HEK293 (cell line): ENCODE results near the gene SLC45A2.

Source experiments
- CTCF ChIA-PET: fragments of 350-600 bp; formaldehyde crosslinking; extraction: SDS; loops from one replicate; lab custom pipeline; 2021; ENCODE audit warnings: antibody characterized with exemption; lab: Yijun Ruan, JAX
- POLR2A ChIA-PET: fragments of 300-600 bp; formaldehyde crosslinking; extraction: SDS; loops from one replicate; lab custom pipeline; 2020; ENCODE audit warnings: antibody characterized with exemption, inconsistent platforms; lab: Yijun Ruan, JAX
- H3K27ac ChIP-seq: fragments of 200-500 bp; sonication (Bioruptor generic); 2 replicates; pipeline ENCODE4 v1.5.1; 2014; ENCODE audit warnings: low read depth, low read length, control low read depth, inconsistent platforms; ENCODE audit errors: extremely low read depth
- H3K36me3 ChIP-seq, 2 experiments: fragments of 200-500 bp in 1 of 2; sonication (Bioruptor generic) in 1 of 2; 1 replicate in 1 of 2; 2 replicates in 1 of 2; pipeline ENCODE4 v1.5.1; 2014 to 2017; ENCODE audit warnings: inconsistent platforms in 2 of 2, low read length in 2 of 2; ENCODE audit not compliant: control insufficient read depth in 2 of 2, insufficient read depth in 1 of 2
- H3K4me1 ChIP-seq: fragments of 200-500 bp; sonication (Bioruptor generic); 2 replicates; pipeline ENCODE4 v1.5.1; 2014; ENCODE audit warnings: mild to moderate bottlenecking, low read length, inconsistent platforms; ENCODE audit not compliant: control insufficient read depth, insufficient read depth
- H3K4me3 ChIP-seq: 2 replicates; pipeline ENCODE4 v1.5.1; 2011; ENCODE audit warnings: low read depth, mild to moderate bottlenecking, control low read depth, low read length, moderate library complexity
- H3K9me3 ChIP-seq: fragments of 200-500 bp; sonication (Bioruptor generic); 2 replicates; pipeline ENCODE4 v1.5.1; 2014; ENCODE audit warnings: low read depth, low read length, inconsistent platforms; ENCODE audit not compliant: control insufficient read depth, insufficient read depth
- GLI2 ChIP-seq: fragments of 450-650 bp; formaldehyde crosslinking; IDR thresholded peaks from 2 replicates; pipeline ENCODE4; 2017; ENCODE audit warnings: missing biosample characterization, missing genetic modification characterization, low read depth, borderline replicate concordance
- GLI4 ChIP-seq: fragments of 450-650 bp; formaldehyde crosslinking; IDR thresholded peaks from 2 replicates; pipeline ENCODE4 v1.5.1; 2016; ENCODE audit warnings: missing biosample characterization, missing genetic modification characterization
- GLIS2 ChIP-seq: fragments of 450-650 bp; formaldehyde crosslinking; IDR thresholded peaks from 2 replicates; pipeline ENCODE4 v1.5.1; 2016; ENCODE audit warnings: missing biosample characterization, missing genetic modification characterization
- KLF10 ChIP-seq: fragments of 450-650 bp; IDR thresholded peaks from 2 replicates; pipeline ENCODE4 v1.5.1; 2018; ENCODE audit warnings: missing biosample characterization, mild to moderate bottlenecking, missing genetic modification characterization
- PRDM1 ChIP-seq: fragments of 450-650 bp; formaldehyde crosslinking; IDR thresholded peaks from 2 replicates; pipeline ENCODE4; 2016; ENCODE audit warnings: missing biosample characterization, missing genetic modification characterization
- SP7 ChIP-seq: fragments of 450-650 bp; formaldehyde crosslinking; IDR thresholded peaks from 2 replicates; pipeline ENCODE4 v1.5.1; 2016; ENCODE audit warnings: missing biosample characterization, missing genetic modification characterization
- ZBTB1 ChIP-seq: fragments of 450-650 bp; formaldehyde crosslinking; IDR thresholded peaks from 2 replicates; pipeline ENCODE4 v1.5.1; 2016; ENCODE audit warnings: missing biosample characterization, missing genetic modification characterization
- ZBTB17 ChIP-seq: fragments of 450-650 bp; formaldehyde crosslinking; IDR thresholded peaks from 2 replicates; pipeline ENCODE4 v1.5.1; 2016; ENCODE audit warnings: missing biosample characterization, missing genetic modification characterization
- ZBTB48 ChIP-seq: fragments of 450-650 bp; formaldehyde crosslinking; IDR thresholded peaks from 2 replicates; pipeline ENCODE4 v1.5.1; 2016; ENCODE audit warnings: missing biosample characterization, missing genetic modification characterization
- ZNF132 ChIP-seq: fragments of 450-650 bp; formaldehyde crosslinking; IDR thresholded peaks from 2 replicates; pipeline ENCODE4 v1.5.1; 2017; ENCODE audit warnings: missing biosample characterization, missing genetic modification characterization, borderline replicate concordance
- ZNF211 ChIP-seq: fragments of 450-650 bp; formaldehyde crosslinking; IDR thresholded peaks from 2 replicates; pipeline ENCODE4 v1.5.1; 2016; ENCODE audit warnings: low read depth, missing biosample characterization, missing genetic modification characterization
- ZNF335 ChIP-seq: fragments of 450-650 bp; formaldehyde crosslinking; conservative IDR thresholded peaks from 2 replicates; pipeline ENCODE4 v1.5.1; 2016; ENCODE audit warnings: missing biosample characterization, missing genetic modification characterization
- ZNF558 ChIP-seq: fragments of 450-650 bp; formaldehyde crosslinking; IDR thresholded peaks from 2 replicates; pipeline ENCODE4 v1.5.1; 2016; ENCODE audit warnings: missing biosample characterization, missing genetic modification characterization
- ZNF670 ChIP-seq: fragments of 450-650 bp; formaldehyde crosslinking; IDR thresholded peaks from 2 replicates; pipeline ENCODE4 v1.5.1; 2016; ENCODE audit warnings: missing biosample characterization, missing genetic modification characterization, low read depth
- ZNF785 ChIP-seq: fragments of 450-650 bp; formaldehyde crosslinking; IDR thresholded peaks from 2 replicates; pipeline ENCODE4 v1.5.1; 2016; ENCODE audit warnings: missing biosample characterization, missing genetic modification characterization
- TF ChIP-seq, protein P1 (sequence below): fragments of 450-650 bp; formaldehyde crosslinking; IDR thresholded peaks from 2 replicates; pipeline ENCODE4 v1.5.1; 2016; ENCODE audit warnings: missing biosample characterization, missing genetic modification characterization, borderline replicate concordance
- TF ChIP-seq, protein P2 (sequence below): fragments of 450-650 bp; formaldehyde crosslinking; IDR thresholded peaks from 2 replicates; pipeline ENCODE4 v1.5.1; 2016; ENCODE audit warnings: missing biosample characterization, missing genetic modification characterization
- TF ChIP-seq, protein P3 (sequence below): fragments of 450-650 bp; formaldehyde crosslinking; IDR thresholded peaks from 2 replicates; pipeline ENCODE4 v1.5.1; 2016; ENCODE audit warnings: missing biosample characterization, missing genetic modification characterization
- TF ChIP-seq, protein P4 (sequence below): fragments of 450-650 bp; formaldehyde crosslinking; IDR thresholded peaks from 2 replicates; pipeline ENCODE4 v1.5.1; 2016; ENCODE audit warnings: missing biosample characterization, missing genetic modification characterization

SLC45A2 gene

DNA sequence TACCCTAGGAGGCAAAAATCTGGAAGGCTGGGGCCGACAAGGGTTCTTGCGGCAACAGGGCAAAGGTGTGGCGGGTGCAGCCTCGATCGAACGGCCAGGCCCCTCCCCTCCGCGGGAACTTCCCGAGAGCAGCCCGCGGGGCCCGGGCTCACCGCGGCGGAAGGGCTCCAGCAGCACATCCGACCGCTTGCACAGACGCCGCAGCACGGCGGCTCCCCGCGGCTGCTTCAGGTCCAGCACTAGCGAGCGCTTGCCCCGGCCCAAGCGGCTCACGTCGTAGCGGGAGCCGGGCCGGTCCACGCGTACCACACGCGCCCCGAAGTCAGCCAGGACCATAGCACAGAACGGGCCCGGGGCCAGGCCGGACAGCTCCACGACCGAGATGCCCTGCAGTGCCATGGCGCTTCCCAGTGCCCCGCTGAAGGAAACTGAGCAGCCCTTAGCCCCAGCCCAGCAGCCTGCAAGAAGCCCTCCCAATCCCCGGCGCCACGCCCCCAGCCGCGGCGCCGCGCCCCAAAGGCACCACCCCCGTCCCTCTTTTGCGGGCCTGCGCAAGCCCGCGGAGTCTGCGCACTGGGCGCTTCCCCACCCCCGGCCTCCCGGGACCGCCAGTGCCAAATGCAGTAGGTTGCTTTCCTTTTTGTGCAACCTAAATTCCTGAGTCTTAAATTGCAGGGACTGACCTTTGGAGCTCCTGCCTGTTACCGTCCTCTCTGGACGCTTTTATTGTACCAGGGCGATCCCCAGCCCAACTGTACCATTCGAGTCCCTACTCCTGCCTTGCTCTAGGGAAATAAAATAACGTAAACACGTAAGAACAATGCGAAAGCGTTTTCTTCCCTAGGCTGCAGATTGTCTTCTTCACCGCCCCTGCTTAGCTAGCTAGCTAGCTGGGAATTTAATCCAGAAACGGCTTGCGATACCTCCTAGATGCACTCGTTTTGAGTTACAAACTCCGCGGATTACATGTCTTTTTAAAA lies 23.4 kb upstream of the SLC45A2 start, which contains the start of gene AMACR (continued):
- TF ChIP-seq, protein P1, sequence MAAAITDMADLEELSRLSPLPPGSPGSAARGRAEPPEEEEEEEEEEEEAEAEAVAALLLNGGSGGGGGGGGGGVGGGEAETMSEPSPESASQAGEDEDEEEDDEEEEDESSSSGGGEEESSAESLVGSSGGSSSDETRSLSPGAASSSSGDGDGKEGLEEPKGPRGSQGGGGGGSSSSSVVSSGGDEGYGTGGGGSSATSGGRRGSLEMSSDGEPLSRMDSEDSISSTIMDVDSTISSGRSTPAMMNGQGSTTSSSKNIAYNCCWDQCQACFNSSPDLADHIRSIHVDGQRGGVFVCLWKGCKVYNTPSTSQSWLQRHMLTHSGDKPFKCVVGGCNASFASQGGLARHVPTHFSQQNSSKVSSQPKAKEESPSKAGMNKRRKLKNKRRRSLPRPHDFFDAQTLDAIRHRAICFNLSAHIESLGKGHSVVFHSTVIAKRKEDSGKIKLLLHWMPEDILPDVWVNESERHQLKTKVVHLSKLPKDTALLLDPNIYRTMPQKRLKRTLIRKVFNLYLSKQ (tag by site-specific recombination) = no peak
- TF ChIP-seq GLI2 (tag by site-specific recombination) (no peak), SP7 (tag by site-specific recombination) (peak; percentile 77), GLIS2 (tag by site-specific recombination) (peak; percentile 37; the same call in 1 of the 2 replicates), ZNF785 (tag by site-specific recombination) (0 out of 2 replicates have a peak, but pooled peaks have one; percentile 54), ZBTB17 (tag by site-specific recombination) (peak; percentile 69; the same call in 1 of the 2 replicates), PRDM1 (0 out of 2 replicates have a peak, but pooled peaks have one; percentile 17), GLI4 (tag by site-specific recombination) (peak; percentile 95), KLF10 (tag by site-specific recombination) (0 out of 2 replicates have a peak, but pooled peaks have one; percentile 47)
- TF ChIP-seq, protein P2, sequence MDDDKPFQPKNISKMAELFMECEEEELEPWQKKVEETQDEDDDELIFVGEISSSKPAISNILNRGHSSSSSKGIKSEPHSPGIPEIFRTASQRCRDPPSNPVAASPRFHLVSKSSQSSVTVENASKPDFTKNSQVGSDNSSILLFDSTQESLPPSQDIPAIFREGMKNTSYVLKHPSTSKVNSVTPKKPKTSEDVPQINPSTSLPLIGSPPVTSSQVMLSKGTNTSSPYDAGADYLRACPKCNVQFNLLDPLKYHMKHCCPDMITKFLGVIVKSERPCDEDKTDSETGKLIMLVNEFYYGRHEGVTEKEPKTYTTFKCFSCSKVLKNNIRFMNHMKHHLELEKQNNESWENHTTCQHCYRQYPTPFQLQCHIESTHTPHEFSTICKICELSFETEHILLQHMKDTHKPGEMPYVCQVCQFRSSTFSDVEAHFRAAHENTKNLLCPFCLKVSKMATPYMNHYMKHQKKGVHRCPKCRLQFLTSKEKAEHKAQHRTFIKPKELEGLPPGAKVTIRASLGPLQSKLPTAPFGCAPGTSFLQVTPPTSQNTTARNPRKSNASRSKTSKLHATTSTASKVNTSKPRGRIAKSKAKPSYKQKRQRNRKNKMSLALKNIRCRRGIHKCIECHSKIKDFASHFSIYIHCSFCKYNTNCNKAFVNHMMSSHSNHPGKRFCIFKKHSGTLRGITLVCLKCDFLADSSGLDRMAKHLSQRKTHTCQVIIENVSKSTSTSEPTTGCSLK (tag by site-specific recombination) = no peak
- TF ChIP-seq, protein P3, sequence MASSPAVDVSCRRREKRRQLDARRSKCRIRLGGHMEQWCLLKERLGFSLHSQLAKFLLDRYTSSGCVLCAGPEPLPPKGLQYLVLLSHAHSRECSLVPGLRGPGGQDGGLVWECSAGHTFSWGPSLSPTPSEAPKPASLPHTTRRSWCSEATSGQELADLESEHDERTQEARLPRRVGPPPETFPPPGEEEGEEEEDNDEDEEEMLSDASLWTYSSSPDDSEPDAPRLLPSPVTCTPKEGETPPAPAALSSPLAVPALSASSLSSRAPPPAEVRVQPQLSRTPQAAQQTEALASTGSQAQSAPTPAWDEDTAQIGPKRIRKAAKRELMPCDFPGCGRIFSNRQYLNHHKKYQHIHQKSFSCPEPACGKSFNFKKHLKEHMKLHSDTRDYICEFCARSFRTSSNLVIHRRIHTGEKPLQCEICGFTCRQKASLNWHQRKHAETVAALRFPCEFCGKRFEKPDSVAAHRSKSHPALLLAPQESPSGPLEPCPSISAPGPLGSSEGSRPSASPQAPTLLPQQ (tag by site-specific recombination) = peak; percentile 78

DNA sequence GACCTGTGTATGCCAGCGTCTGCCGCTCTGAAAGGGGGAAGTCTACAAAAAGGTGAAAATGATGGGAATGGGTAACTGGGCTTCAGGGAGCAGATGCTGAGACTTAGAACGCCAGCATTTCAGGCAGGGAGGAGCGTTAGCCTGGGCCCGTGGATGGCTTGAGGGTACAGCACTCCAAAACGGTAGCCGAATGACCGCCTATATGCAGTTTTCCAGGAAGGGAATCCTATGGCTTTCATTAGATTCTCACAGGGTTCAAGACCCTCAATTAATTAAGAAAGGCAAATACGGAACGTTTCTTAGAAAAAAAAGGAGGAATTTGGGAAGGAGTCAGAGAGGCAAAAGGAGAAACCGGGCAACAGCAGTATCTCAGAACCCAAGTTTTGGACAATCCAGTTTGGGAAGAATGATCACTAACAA lies 22.7 kb upstream of the SLC45A2 start:
- no peaks in the 10 kb centered on the region; the same call in 1 of the 2 replicates for H3K9me3 ChIP-seq
- TF ChIP-seq ZBTB1 (no peak), ZNF335 (peak; percentile 89), ZNF558 (tag by site-specific recombination) (0 out of 2 replicates have a peak, but pooled peaks have one; percentile 22)
- H3K36me3 ChIP-seq = peaks cover 0 to 20% of the 10 kb centered on the region in 2 experiments; a peak in 1 of 3 replicates
- peak overlapping the region; percentile 92 for H3K27ac ChIP-seq
- peak overlapping the region; percentile 81 for H3K4me3 ChIP-seq
- POLR2A ChIA-PET = interaction anchor here (1.1 to 1.3 kb wide), 5 partner anchors 10 to 566 kb away, joined by 3 to 5 read pairs (median 4); partner anchors contain the start of genes C1QTNF3 and TARS1
- CTCF ChIA-PET = interaction anchor here (0.5 to 1.7 kb wide), 3 partner anchors 9 to 24 kb away, joined by 3 to 9 read pairs (median 6); no protein-coding TSS in a partner anchor
- peaks cover 9% of the 10 kb centered on the region for H3K4me1 ChIP-seq

DNA sequence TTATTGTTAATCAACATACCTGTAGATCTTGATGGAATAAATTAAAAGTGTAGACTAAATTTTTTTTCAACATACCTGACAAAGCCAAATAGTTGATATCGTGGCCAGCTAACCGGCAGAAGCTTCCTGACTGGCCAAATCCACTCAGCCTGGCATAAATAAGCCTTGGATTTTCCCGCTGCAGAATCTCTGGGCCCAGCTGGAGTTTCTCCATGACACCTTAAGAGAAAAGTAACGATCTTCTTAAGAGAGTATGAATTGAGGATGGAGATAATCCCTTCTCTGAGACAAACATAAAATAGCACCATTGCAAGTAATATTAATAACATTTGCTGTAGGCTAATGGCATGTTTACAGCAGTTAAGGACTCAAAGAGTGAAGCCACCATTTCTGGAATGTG lies 21.2 kb upstream of the SLC45A2 start:
- TF ChIP-seq, protein P4, sequence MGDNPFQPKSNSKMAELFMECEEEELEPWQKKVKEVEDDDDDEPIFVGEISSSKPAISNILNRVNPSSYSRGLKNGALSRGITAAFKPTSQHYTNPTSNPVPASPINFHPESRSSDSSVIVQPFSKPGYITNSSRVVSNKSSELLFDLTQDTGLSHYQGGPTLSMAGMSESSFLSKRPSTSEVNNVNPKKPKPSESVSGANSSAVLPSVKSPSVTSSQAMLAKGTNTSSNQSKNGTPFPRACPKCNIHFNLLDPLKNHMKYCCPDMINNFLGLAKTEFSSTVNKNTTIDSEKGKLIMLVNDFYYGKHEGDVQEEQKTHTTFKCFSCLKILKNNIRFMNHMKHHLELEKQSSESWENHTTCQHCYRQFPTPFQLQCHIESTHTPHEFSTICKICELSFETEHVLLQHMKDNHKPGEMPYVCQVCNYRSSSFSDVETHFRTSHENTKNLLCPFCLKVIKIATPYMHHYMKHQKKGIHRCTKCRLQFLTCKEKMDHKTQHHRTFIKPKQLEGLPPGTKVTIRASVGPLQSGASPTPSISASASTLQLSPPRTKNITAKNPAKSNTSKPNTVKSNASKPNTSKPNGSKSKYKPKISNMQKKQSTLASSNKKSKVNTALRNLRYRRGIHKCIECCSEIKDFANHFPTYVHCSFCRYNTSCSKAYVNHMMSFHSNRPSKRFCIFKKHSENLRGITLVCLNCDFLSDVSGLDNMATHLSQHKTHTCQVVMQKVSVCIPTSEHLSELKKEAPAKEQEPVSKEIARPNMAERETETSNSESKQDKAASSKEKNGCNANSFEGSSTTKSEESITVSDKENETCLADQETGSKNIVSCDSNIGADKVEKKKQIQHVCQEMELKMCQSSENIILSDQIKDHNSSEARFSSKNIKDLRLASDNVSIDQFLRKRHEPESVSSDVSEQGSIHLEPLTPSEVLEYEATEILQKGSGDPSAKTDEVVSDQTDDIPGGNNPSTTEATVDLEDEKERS (tag by site-specific recombination) = no peak
- TF ChIP-seq ZNF132 (no peak), ZNF670 (tag by site-specific recombination) (no peak), ZNF211 (tag by site-specific recombination) (no peak), ZBTB48 (tag by site-specific recombination) (no peak)
- H3K27ac ChIP-seq = no peak overlapping the region
- H3K36me3 ChIP-seq = peaks cover 0 to 20% of the 10 kb centered on the region in 2 experiments; a peak in 1 of 3 replicates
- CTCF ChIA-PET = interaction anchor here (0.7 to 1.5 kb wide), 5 partner anchors 8 to 469 kb away, joined by 3 to 6 read pairs (median 3); no protein-coding TSS in a partner anchor
- no peak overlapping the region for H3K4me3 ChIP-seq
- H3K9me3 ChIP-seq = no peaks in the 10 kb centered on the region
- POLR2A ChIA-PET = no interaction called here
- peaks cover 9% of the 10 kb centered on the region for H3K4me1 ChIP-seq
